ENCODE results near the gene IRF2.

GRCh38 chr4:184463856-184464255 lies 10.5 kb downstream of the IRF2 start:
- TF ChIP-seq PAX5 (IDR thresholded peaks at IDR 0.05; ENCODE audit: insufficient read depth, low read length, severe bottlenecking) (no peak), POLR2A (IDR thresholded peaks at IDR 0.05; ENCODE audit: low read depth, low read length) (no peak), POLR2AphosphoS5 (IDR thresholded peaks at IDR 0.05; ENCODE audit: low read depth, low read length) (no peak), POU2F2 (IDR thresholded peaks at IDR 0.05; ENCODE audit: low read depth, low read length) (no peak), TAF1 (IDR thresholded peaks at IDR 0.05; ENCODE audit: low read depth, low read length) (no peak)

Measured in GM12891 (cell line).